Left renal pelvis (tissue), 4 donors: ENCODE results near the gene ITSN2. TPM values are rescaled to one million over a fixed set of nuclear protein-coding genes. Genes with fewer than 3 reads are reported as not detected.
A peak's percentile ranks its signal among the peaks of the same experiment; 100 is the strongest.

ENCODE experiments used
- DNase-seq, 4 donors: peaks; one replicate each; pipeline ENCODE4 v3.0.0-alpha.2; 2013; ENCODE audit warnings: low read depth in 4 of 4, low spot score in 3 of 4
- polyA plus RNA-seq, 4 donors: library from polyadenylated mRNA; unstranded; fragments of 120-200 nt; gene quantifications; one replicate each; pipeline ENCODE4 v1.2.1, GENCODE V29; 2013; ENCODE audit not compliant: insufficient read length in 4 of 4

Gene ITSN2
- polyA plus RNA-seq, 4 donors: 20.8 to 32.4 (median 28.7) TPM

DNA sequence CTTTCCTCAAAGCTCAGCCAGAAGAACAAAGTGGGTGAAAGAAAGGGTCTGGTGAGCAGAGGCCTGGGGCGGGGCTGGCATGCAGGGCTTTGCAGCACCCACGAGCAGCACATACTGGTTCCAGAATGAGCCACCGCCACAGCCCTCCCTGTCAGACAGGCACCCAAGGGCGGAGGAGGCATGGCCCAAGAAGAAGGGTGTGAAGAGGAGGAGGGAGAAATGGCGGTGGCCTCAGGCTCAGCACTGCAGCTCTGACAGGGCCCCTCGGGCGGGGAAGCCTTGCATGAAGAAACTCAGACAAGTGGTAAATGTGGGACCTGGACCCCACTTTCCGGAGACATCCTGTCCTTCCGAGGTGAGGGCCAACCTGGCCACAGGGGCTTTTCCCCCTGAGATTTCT, 169.8 kb downstream of the ITSN2 start:
- DNase-seq: no peak

DNA sequence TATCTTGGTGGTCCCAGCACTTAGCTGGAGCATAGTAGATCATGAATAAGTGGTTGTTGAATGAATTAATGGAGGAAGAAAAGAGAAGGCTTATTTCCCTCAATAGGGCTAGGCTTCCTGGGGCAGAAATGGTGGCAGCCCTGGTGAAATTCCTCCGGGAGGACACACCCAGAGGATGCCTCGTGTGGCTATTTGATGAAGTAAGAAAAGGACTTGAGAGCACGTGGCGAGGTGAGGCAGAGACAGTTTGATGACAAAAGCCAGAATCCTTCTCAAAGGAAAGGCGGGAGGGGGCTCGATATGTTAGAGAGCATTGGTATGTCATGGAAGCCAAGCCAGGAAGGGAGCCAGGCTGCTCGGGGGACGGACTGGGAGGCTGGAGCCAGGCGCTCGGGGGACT, 170.8 kb downstream of the ITSN2 start:
- no peak for DNase-seq

DNA sequence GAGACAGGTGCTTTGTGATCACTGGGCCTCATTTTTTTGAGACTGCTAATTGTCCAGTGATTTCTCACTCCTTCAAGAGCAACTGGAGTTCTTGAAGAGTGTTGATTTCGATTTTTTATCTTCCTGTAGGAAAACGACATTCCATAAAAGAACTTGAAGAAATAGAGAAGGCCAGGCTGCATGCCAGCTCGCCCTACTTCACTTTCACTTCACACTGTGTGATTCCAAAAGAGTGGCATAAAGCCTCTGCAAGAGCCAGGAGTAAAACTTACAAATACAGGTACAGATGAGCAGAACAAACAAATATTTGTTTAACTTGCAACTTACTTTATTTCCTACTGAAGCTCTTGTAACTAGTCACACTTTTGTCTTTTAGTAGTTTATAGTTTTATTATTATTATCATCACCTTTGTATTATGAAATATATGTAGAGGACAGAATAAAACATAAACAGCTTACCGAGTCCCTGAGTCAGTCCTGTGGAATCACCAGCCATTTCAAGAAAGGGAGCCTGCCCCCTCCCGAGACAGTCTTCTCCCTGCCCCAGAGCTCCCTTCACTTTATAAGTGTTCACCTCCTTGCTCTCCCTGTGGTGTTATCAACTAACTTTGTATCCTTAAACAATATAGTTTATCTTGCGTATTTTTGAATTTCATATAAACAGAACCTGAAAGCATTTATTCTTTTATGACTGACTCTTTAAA, 176.8 kb downstream of the ITSN2 start:
- DNase-seq: no peak

DNA sequence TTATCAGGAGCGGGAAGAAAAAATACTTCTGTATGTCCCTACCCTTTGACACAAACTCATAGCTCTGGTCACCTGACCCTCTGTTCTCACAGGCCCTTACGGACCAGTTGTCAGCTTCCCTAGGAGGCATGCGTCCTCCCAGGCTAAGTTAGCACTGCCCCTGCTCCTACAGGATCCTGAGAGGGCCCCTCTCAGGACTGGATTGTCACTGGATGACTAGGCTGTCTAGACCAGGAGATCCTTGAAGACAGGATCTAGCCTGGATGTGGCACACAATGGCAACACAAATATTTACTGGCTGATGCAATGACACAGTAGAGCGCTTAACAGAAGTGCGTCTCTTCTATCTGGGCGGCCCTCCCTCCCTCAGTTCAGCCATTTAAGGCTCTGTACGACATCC, 177.8 kb downstream of the ITSN2 start:
- DNase-seq: no peak

DNA sequence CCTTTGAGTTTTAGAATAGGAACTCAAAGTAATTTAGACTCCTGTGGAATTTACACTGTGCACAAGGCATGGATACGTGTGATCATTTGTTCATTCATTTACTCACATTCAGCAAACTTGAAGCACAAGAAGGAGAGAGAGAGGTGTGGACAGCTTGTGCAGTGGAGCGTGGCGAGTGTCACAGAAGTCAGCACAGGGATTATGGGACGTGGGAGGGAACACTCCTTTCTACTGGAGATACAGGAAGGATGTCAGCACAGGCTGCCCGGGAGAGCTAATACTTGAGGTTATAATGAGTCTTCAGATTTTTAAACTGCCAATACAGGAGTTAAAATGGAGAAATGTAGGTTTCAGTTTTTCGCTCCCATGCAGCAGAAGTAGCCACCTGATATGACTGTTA, 178.5 kb downstream of the ITSN2 start:
- DNase-seq: peak in 3 of 4 donors; percentile 14 to 27 (median 24)

DNA sequence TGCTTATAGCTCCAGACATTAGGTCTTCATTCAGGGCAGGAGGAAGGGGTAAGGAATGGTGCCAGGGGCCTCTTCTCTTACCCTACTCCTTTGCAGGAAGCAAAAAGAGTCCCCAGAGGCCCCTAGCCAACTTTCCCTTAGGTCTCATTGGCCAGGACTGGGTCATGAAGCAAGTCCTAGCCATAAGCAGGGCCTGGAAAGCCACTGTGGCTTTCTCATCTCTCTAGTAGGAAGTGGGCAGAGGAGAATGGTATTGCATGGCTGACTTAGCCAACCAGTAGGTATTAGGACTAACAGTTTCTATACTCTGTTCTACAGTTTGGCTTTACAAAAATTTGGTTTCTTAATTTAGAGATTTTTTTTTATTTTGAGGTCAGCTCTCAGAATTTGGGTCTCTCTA, 180.7 kb downstream of the ITSN2 start:
- no peak for DNase-seq

DNA sequence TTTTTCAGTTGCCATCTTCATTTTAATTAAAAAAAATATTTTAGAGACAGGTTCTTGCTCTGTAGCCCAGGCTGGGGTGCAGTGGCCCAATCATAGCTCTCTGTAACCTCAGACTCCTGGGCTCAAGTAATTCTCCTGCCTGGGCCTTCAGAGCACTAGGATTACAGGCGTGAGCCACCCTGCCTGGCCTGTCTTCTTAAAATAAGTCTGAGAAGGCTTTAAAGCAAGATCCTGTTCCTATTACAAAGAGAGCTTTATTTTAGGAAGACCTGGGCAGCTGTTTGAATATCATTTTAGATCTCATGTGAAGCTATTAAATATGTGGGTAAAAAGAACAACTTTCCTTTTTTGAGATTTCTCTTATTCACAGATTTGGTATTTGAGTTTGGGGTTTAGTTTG, 184.0 kb downstream of the ITSN2 start:
- no peak for DNase-seq

DNA sequence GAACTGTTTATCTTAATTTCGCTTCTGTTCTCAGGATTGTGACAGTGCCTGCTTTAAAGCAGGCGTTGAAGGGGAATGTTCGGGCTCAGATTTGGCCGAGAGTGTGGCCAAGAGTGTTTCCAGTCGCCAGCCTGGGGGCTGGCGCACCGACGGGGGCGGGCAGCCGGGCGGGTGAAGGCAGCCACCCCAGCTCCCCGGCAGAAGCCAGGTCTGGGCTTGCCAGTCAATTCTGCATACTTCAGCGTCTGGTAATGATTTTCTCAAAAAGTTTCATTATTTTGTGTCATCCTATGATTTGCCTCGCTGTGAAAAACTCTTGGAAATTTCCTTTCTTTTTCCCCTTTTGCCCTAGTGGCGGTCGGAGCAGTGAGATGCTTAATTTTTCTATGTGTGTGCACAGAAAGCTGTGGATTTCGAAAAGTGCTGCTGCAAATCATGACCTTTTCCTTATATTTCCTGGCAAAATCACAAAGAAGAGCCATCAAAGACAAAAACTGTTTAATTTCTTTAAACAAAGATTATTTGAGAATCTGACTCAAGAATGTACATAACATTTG, 184.6 kb downstream of the ITSN2 start:
- no peak for DNase-seq

DNA sequence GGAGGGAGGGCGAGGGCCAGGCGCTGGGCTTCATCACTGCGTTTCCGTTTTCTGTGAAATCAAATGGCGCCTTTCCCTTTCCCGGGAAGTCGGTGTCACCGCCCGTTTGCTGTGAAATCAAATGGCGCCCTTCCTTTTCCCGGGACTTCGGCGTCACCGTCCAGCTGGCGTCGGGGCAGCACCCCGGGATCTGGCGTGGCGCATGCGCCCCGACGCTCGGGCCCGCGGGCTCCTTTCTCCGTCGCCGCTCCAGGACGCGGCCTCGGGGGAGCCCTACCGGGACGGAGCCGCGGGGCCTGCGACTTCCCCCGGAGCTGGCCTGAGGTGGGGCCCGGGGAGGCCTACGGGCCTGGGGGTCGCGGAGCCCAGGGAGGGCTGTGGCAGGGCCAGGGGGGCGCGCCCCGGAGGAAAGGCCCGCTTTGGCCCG, 185.5 kb downstream of the ITSN2 start, which contains the start of gene FAM228A:
Gene FAM228A, plus strand, starts transcription at position 203 of the 427 bp plus-strand sequence. CDS start 428 bp downstream, outside the sequence.
- no peak for DNase-seq

DNA sequence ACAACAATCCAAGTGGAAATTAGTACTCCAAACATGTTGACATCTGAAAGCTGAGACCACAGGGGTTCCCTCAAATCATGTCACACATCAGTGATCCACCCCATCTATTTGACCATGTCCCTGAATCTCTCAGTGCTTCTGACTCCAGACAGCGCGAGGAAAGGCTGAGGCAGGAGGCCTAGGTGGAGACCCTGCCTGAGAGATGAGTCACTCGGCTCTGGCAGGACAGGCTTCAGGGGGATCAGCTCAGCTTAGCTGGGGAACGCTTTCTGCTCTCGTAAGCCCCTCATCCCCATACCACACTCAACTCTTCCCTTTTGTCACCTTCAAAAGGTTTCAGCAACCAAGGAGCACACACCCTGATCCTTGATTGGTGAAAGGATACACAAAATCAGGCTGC, 191.3 kb downstream of the ITSN2 start:
- DNase-seq: no peak

DNA sequence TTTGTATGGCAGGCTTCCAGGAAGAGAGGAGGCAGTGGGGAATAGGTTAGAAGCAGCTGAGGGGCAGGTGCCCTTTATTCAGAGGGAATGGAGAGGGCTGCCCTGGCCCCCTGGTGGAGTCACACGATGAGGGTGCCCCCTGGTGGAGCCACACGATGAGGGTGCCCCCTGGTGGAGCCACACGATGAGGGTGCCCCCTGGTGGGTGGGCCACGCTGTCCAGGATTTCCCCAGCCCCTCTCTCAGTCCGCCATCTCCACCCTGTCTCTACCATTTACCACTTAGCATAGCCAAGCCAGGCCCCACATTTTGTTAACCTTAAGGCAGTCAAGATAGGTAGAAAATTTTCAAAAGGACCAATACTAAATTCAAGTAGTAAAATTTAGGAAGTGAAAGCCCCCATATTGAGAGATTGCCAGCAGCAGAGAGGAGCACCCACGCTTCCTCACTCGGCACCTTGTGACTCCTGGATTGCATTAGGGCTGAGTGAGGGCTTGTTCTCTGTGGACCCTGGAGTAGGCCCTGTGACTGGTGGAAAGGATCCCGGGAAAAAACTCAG, 195.8 kb downstream of the ITSN2 start:
- no peak for DNase-seq

DNA sequence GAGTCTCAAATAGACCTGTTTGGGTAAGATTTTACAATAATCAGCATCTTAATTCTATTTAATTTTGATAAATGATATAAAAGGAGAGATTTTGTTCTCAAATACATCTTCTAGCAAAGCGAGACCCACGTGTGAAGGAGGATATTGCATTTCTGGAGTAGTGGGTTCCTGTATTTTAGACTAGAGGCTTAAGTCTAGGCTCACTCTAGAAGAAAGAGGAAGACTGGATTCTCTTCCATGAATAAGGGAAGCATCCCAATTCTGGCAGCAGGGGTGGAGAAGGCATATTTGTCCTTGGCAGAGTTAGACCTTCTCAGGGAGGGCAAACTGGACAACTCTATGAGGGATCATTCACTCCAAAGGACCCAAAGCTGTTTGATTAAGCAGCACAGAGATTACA, 196.7 kb downstream of the ITSN2 start:
- no peak for DNase-seq

DNA sequence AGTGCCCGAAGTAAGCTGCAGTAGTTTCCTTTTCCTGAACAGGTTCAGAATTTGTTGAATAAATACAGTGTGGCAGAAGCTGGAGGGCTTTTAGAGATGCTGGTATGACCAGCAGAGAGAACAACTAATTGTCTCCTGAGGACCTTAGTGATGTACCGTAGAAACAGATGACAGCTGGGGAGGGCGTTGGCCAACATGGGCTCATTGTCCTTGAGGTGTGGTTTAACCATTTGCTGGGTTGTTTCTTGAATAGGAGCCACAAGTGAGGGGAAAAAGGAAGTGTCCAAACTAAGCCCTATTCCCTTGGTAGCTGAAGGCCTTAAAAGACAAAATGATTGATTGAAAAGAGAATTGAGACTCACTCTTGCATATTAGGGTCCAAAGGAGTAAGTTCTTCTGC, 197.2 kb downstream of the ITSN2 start:
- DNase-seq: no peak

DNA sequence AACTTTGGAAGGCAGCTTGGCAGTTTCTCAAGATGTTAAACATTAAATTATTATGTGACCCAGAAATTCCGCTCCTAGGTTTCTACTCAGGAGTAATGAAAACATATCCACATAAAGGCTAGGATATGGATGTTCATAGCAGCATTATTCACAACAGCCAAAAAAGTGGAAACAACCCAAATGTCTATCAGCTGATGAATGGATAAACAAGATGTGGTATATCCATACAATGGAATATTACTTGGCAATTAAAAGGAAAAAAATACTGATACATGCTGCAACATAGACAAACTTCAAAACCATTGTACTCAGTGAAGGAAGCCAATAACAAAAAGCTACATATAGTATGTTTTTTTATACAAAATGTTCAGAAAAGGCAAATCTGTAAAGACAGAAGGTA, 197.8 kb downstream of the ITSN2 start:
- DNase-seq: no peak

DNA sequence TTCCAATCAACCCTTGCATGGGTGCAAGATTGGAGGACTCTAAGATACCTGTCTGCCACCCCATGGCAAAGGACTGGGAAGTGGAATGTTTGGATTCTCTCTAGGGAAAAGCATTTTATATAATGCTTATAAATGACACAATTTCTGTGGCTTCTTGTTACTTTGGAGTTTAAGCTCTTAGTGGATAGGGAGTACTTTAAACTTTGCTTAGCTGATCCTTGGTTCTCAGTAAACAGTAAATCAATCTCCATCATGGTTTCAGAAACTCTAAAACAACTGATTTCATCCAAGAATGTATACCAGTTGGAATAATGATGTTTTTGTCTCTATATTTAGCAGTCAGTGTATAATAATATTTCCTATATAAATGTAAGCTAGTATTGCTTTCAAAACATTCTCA, 199.6 kb downstream of the ITSN2 start:
- DNase-seq: no peak

DNA sequence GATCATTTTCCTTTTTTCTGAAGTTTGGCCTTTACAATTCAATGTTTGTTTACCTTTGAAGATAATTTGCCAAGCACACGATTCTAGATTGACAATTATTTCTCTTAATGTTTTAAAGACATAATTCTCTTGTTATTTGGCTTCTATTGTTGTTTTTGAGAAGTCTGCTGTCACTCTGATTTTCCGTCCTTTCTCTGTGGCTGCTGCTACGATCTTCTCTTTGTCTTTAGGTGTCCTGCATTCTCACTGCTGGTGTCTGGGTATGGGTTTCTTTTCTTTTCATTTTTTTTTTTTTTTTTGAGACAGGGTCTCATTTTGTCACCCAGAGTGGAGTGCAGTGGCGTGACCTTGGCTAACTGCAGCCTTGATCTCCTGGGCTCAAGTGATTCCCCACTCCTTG, 200.6 kb downstream of the ITSN2 start:
- DNase-seq: no peak

DNA sequence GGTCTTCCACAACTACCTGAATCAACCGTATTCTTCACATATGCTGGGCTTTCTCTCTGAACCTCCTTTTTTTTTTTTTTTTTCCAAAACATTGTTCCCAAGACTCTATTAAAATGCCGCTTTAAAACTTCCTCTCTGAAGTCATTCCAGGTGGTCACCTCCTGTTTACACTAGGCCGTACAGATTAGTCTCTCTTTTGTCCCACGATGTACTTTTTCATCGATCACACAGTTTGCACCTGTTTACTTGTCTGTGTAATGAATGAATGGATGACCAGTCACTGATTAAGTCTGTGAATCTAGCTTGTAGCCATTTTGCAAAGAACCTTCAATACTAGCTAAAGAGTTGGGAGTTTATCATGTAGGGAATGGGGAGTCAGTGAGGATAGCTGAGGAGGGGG, 202.2 kb downstream of the ITSN2 start:
- DNase-seq: no peak

DNA sequence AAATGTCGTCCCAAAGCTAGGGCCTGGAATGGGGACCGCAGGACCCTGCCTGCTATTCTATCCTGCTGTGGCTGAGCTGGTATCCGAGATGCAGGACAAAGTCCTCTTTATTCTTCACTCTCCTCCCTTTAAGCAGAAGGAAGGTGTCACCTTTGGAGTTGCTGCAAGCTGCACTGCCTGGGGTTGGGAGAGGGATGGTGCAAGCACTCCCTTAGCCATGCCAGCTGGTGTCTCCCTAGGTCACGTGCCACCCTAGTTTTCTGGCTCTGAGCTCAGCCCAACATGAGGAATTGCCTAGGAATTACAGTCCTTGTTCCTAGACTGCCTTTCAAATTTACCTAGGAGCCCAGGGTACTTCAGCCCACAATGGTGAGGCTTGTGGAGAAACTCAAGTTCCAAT, 206.9 kb downstream of the ITSN2 start:
- DNase-seq: no peak
